Stimulated activated CD4-positive, alpha-beta T cell treated with anti-CD3 and anti-CD28 coated beads, TNF-alpha, amount 100 ng/mL, for 24 hours (primary cell): ENCODE measurements around the gene BCL2L13.
"Not testable (repeated sequence)": the region's sequence is repeated elsewhere in the genome, so short reads cannot be mapped to it uniquely, and the experiment has no call there.

Experiments used
- DNase-seq, 3 experiments: peaks; one replicate each; pipeline ENCODE4 v3.0.0-alpha.2; 2020; ENCODE audit warnings: low read depth in 3 of 3

BCL2L13 gene

DNA sequence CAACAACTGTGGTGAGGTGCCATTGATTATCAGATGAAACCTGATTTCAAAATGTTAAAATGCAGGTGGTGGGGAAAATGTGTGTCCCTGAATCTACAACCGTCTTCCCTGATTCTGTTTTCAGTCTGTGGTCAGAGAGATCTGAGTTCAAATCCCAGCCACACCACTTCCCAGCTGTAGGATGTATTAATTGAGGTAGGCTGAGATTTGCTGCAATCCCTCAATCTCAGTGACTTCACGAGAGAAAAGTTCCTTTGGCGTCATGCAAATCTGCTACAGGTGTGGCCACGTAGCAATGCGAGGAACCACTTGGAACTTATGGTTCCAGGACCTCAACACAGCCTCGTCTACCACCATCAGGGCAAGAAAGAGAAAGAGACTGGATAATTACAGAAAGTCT is 56.2 kb downstream of the BCL2L13 start:
- no peak for DNase-seq

GRCh38 chr22:17695986-17696385 is 57.4 kb downstream of the BCL2L13 start:
- no peak for DNase-seq

DNA sequence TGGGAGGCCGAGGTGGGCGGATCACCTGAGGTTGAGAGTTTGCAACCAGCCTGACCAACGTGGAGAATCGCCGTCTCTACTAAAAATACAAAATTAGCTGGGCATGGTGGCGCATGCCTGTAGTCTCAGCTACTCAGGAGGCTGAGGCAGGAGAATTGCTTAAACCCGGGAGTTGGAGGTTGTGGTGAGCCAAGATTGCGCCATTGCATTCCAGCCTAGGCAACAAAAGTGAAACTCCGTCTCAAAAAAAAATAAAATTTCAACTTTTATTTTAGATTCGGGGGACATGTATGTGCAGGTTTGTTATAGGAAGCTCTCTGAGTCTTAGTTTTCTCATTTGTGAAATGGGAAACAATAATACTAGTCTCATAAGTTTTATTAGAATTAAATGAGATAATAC is 58.6 kb downstream of the BCL2L13 start:
- not testable (repeated sequence) for DNase-seq

DNA sequence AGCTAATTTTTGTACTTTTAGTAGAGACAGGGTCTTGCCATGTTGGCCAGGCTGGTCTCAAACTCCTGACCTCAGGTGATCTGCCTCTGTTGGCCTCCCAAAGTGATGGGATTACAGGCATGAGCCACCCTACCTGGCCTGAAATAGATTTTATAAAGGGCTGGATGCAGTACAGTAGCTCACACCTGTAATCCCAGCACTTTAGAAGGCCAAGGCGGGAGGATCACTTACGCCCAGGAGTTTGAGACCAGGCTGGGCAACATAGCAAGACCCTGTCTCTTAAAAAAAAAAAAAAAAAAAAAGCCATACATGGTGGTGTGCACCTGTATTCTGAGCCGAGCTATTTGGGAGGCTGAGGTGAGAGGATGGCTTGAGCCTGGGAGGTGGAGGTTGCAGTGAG is 59.7 kb downstream of the BCL2L13 start:
- not testable (repeated sequence) for DNase-seq

GRCh38 chr22:17698948-17699347 is 60.4 kb downstream of the BCL2L13 start:
- DNase-seq: no peak

GRCh38 chr22:17699696-17700340 is 61.3 kb downstream of the BCL2L13 start:
- no peak for DNase-seq

- no peak for DNase-seq
Observed at GRCh38 chr22:17700778-17701177, 62.2 kb downstream of the BCL2L13 start.

DNA sequence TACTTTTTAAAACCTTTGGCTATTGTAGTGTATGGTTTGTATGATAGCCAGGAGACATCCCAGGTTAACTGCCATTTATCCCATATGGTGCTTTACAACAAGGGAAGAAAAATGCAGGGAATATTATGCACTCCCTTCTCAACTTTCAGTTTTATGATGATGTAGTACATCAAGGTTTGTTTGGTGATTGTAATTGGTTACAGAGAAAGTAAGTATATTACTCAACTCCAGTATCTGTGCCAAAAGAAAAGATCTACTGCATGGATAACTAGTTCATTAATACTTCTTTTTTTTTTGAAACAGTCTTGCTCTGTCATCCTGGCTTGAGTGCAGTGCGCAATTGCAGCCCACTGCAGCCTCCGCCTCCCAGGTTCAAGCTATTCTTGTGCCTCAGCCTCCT is 65.3 kb downstream of the BCL2L13 start:
- DNase-seq: no peak

DNA sequence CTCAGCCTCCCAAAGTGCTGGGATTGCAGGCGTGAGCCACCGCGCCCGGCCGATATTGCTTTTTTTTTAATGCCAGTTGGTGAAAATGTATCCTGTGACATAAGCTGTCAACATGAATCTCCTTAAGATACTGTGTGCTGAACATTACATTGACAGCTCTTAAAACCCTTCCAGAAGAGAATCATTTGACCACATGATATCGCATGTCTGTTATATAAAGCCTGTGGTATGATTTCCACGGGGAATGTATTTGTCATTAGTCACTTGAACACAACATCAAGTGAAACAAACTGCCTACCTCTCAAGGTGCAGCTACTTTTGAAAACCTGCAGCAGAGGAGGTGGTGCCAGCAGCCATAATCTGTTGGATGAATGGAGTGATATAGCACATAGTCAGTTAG is 67.0 kb downstream of the BCL2L13 start:
- DNase-seq: no peak

GRCh38 chr22:17705951-17706900 is 67.7 kb downstream of the BCL2L13 start:
- peak; percentile 3 to 40 (median 11) for DNase-seq

DNA sequence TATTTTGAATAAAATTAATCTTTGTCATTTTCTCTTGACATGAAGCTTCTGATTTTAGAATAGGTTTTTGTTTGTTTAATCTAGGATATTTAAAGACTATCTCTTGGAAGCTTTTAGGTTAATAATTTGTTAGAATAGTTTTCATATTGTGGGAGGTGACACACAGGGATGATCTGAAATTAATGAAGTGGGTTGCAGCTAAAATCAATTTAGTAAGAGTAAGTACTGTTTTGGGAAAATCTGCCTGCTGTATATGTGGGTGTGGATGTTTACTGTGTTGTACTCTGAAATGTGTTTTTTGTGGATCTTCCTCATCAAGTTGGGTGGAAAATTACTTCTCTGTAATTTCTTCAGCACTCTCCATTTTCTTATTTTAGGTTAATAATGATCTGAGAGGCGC is 68.4 kb downstream of the BCL2L13 start:
- DNase-seq: no peak

DNA sequence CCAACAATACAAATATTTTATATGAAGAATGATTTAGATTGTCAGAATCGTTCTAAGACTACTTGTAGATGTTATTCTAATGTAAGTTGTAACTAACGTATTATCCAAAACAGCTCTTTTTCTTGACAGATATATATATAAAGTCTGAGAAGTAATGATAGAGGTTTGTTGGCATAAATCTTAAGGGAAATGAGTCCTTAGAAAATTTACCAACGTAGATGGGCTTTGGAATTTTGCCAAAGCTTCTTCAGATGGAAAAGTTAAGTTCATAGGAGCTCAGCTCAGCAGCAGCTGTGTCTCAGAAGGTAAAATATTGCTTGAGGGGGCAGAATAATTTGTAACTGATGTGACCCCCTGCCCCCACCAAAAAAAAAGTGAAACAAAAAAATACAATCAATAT is 69.0 kb downstream of the BCL2L13 start:
- no peak for DNase-seq

- DNase-seq: no peak
Observed at GRCh38 chr22:17710023-17710422, 71.5 kb downstream of the BCL2L13 start.

DNA sequence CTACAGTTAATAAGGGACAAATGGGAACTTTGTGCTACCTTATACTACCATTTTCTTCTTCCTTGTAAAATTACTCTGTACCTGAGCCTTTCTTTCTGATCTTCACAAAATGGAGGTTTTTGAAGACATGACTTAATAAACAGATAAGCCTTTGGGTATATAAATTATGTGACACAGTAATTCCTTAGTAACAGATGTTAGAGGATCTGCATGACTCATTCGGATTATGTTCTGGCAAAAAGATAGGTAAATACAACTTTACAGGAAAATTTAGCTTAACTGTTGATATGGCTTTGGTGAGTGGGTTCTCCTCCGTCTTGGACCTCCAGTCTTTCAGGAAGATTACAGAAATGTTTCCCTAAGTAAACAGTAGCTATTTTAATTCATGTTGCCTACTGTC is 73.9 kb downstream of the BCL2L13 start:
- DNase-seq: no peak

DNA sequence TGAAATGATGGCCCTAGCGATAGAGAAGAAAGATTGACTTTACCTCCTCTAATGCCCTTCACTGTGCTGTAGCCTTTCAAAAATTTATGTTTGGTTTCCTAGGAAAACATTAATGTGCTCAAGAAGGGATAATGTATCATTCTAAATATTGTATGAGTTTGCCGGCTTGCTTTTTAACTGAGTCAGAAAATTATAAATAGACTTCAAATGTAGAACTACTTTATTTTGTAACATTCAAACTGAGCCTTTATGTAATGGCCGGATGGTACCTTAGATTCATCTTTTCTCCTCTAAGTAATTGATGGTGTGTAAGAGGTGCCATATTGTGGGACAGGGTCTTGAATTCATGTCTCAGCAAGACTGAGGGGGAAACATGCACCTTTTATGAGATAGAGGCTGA is 78.0 kb downstream of the BCL2L13 start:
- no peak for DNase-seq

GRCh38 chr22:17717708-17718107 is 79.2 kb downstream of the BCL2L13 start:
- DNase-seq: no peak

GRCh38 chr22:17719911-17720310 is 81.4 kb downstream of the BCL2L13 start:
- no peak for DNase-seq

- no peak for DNase-seq
Observed at GRCh38 chr22:17724241-17724640, 85.7 kb downstream of the BCL2L13 start.

GRCh38 chr22:17724678-17725499 is 86.3 kb downstream of the BCL2L13 start:
- DNase-seq: no peak

DNA sequence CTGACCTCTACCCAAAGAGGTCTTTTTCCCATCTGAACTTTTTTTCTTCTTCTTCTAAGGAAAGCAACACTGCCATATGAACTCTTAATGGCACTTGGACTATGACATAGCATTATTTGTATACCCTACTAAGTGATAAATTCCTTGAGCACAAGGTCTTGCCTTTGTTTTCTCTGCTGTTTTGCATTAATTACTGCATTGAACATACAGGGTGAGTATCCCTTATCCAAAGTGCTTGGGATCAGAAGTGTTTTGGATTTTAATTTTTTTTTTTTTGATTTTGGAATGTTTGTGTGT is 86.9 kb downstream of the BCL2L13 start:
- no peak for DNase-seq

DNA sequence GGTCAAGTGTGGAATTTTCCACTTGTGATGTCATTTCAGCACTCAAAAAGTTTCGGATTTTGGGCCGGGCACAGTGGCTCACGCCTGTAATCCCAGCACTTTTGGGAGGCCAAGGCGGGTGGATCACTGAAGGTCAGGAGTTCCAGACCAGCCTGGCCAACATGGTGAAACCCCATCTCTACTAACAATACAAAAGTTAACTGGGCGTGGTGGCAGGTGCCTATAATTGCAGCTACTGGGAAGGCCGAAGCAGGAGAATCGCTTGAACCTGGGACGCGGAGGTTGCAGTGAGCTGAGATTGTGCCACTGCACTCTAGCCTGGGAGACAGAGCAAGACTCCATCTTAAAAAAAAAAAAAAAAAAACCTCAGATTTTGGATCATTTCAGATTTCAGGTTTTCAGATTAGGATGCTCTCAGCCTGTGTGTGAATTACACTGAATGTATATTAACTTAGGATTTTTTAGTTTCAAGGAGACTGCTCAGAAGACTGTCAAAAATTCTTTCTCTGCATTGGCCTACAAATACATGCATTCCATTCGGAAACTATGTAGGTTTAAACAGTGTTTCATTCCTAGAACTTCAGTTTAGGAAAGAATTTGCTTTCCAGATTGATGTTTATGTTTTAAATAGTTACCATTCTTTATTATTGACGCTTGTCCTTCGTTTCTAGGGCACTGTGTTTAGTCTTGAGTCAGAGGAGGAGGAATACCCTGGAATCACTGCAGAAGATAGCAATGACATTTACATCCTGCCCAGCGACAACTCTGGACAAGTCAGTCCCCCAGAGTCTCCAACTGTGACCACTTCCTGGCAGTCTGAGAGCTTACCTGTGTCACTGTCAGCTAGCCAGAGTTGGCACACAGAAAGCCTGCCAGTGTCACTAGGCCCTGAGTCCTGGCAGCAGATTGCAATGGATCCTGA is 87.7 kb downstream of the BCL2L13 start:
- no peak for DNase-seq
